ENCODE data around the gene MED10. TPM values are rescaled to one million over a fixed set of nuclear protein-coding genes. Genes with fewer than 3 reads are reported as not detected.
"Not testable (repeated sequence)": the region's sequence is repeated elsewhere in the genome, so short reads cannot be mapped to it uniquely, and the experiment has no call there.

Gene MED10
- total and polyA plus RNA-seq, 2 donors (not counting 3 experiments of a cell fraction or from before 2014, with no cell fraction given) = 55.6 to 56.3 TPM

DNA sequence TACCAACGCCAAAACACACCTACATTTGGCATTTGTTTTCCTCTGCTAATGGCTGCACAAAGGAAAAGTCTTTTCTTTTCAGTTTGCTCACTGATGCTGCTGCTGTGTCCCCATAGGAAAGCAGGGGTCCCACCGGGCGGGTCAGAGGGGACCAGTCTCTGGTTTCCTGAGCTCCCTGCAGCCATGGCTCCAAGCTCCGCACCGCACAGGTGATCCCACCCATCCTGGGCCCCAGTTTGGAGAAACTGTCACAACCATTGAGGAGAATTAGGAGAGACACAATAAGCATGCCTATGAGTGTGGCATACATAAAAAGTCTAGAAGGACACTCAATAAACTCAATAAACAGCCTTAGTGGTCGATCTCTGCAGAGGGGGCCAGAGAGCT, 19.9 kb downstream of the MED10 start:
- DNase-seq (ENCODE audit: low read depth, low spot score) (no peak), FAIRE-seq (no peak)
- Histone ChIP-seq H2AFZ (ENCODE audit: low read depth, low read length) (no peak overlapping the region), H3K27me3 (ENCODE audit: control insufficient read depth in 2 of 2, insufficient read depth in 2 of 2, low read length in 2 of 2) (no peaks in the 10 kb centered on the region), H3K9ac (replicated peaks; ENCODE audit: extremely low read depth, insufficient read depth, low read length) (no peak overlapping the region), H4K20me1 (replicated peaks; ENCODE audit: control insufficient read depth, extremely low read depth, insufficient read depth, low read length) (no peaks in the 10 kb centered on the region), H3K4me2 (ENCODE audit: insufficient read depth, low read length) (no peak overlapping the region), H3K36me3 (ENCODE audit: control insufficient read depth in 2 of 2, extremely low read depth in 1 of 2, insufficient read depth in 2 of 2, low read length in 2 of 2) (no peaks in the 10 kb centered on the region), H3K79me2 (ENCODE audit: control insufficient read depth, insufficient read depth, low read length) (no peaks in the 10 kb centered on the region), H3K9me1 (replicated peaks; ENCODE audit: control insufficient read depth, extremely low read depth, insufficient read depth, low read length) (no peaks in the 10 kb centered on the region), H3K4me1 (ENCODE audit: control insufficient read depth, extremely low read depth, insufficient read depth, low read length) (no peaks in the 10 kb centered on the region), H3K27ac (ENCODE audit: insufficient read depth, low read depth, low read length) (no peak overlapping the region), H3K4me3 (replicated peaks in 1 of 3; ENCODE audit: insufficient read depth in 1 of 3, low read depth in 1 of 3, low read length in 3 of 3) (no peak overlapping the region), H3K9me3 (replicated peaks; ENCODE audit: control insufficient read depth, insufficient read depth, low read length) (no peaks in the 10 kb centered on the region)
- ChIA-PET CTCF (no interaction called here), POLR2A (no interaction called here)
- intact Hi-C loops (cut with micrococcal nuclease) (no loop called here), dilution Hi-C loops (cut with MboI; ENCODE audit: extremely low pct_ligation_motif_present, low sequenced_read_pairs) (no loop called here)
- no peak for TF ChIP-seq POLR2AphosphoS5 (IDR thresholded peaks at IDR 0.05; ENCODE audit: insufficient read depth, low read depth, low read length)
- no peak for TF ChIP-seq GATA2 (IDR thresholded peaks at IDR 0.05; ENCODE audit: insufficient read depth, insufficient read length, low read depth, low read length)
- TF ChIP-seq, protein P1, sequence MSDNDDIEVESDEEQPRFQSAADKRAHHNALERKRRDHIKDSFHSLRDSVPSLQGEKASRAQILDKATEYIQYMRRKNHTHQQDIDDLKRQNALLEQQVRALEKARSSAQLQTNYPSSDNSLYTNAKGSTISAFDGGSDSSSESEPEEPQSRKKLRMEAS (IDR thresholded peaks at IDR 0.05; ENCODE audit: insufficient read depth, insufficient read length) = no peak
- TF ChIP-seq EZH2 (IDR thresholded peaks at IDR 0.05; ENCODE audit: borderline replicate concordance, low read depth, low read length, severe bottlenecking) = no peak
- no peak for TF ChIP-seq CTCF (IDR thresholded peaks at IDR 0.05; ENCODE audit: extremely low read depth in 1 of 2, insufficient read depth in 1 of 2, low read depth in 1 of 2, low read length in 2 of 2)
- no peak for TF ChIP-seq JUN (IDR thresholded peaks at IDR 0.05; ENCODE audit: borderline replicate concordance, insufficient read depth, insufficient read length, low read depth)
- TF ChIP-seq MYC (IDR thresholded peaks at IDR 0.05; ENCODE audit: low read depth, low read length) = no peak
- no peak for TF ChIP-seq POLR2A (IDR thresholded peaks at IDR 0.05; ENCODE audit: low read depth, low read length)
- no peak for TF ChIP-seq FOS (IDR thresholded peaks at IDR 0.05; ENCODE audit: borderline replicate concordance, insufficient read depth, low read length)
- BruUV-seq (replicated peaks) = no TSS peak

- H3K9ac ChIP-seq (replicated peaks; ENCODE audit: extremely low read depth, insufficient read depth, low read length); CTCF ChIA-PET; dilution Hi-C loops (cut with MboI; ENCODE audit: extremely low pct_ligation_motif_present, low sequenced_read_pairs); H3K36me3 ChIP-seq (ENCODE audit: control insufficient read depth in 2 of 2, extremely low read depth in 1 of 2, insufficient read depth in 2 of 2, low read length in 2 of 2); H4K20me1 ChIP-seq (replicated peaks; ENCODE audit: control insufficient read depth, extremely low read depth, insufficient read depth, low read length); H2AFZ ChIP-seq (ENCODE audit: low read depth, low read length); H3K4me1 ChIP-seq (ENCODE audit: control insufficient read depth, extremely low read depth, insufficient read depth, low read length); H3K9me3 ChIP-seq (replicated peaks; ENCODE audit: control insufficient read depth, insufficient read depth, low read length); FAIRE-seq; H3K27me3 ChIP-seq (ENCODE audit: control insufficient read depth in 2 of 2, insufficient read depth in 2 of 2, low read length in 2 of 2); intact Hi-C loops (cut with micrococcal nuclease); BruUV-seq (replicated peaks); H3K4me2 ChIP-seq (ENCODE audit: insufficient read depth, low read length); DNase-seq (ENCODE audit: low read depth, low spot score); H3K79me2 ChIP-seq (ENCODE audit: control insufficient read depth, insufficient read depth, low read length); POLR2A ChIA-PET; H3K4me3 ChIP-seq (replicated peaks in 1 of 3; ENCODE audit: insufficient read depth in 1 of 3, low read depth in 1 of 3, low read length in 3 of 3); H3K27ac ChIP-seq (ENCODE audit: insufficient read depth, low read depth, low read length); H3K9me1 ChIP-seq (replicated peaks; ENCODE audit: control insufficient read depth, extremely low read depth, insufficient read depth, low read length): not testable (repeated sequence)
These were observed 20.4 kb downstream of the MED10 start for GRCh38 chr5:6357817-6358433.

Measured in endothelial cell of umbilical vein (primary cell).